GM18499 (cell line): ENCODE data around the gene KLK14.

ENCODE experiments used
- ATAC-seq: cut with Tn5 transposase; IDR thresholded peaks from one replicate; pipeline ENCODE4 v1.9.1; 2021; ENCODE audit warnings: moderate number of reproducible peaks; ENCODE audit not compliant: insufficient read depth, unreplicated experiment

The KLK14 gene, protein sequence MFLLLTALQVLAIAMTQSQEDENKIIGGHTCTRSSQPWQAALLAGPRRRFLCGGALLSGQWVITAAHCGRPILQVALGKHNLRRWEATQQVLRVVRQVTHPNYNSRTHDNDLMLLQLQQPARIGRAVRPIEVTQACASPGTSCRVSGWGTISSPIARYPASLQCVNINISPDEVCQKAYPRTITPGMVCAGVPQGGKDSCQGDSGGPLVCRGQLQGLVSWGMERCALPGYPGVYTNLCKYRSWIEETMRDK

DNA sequence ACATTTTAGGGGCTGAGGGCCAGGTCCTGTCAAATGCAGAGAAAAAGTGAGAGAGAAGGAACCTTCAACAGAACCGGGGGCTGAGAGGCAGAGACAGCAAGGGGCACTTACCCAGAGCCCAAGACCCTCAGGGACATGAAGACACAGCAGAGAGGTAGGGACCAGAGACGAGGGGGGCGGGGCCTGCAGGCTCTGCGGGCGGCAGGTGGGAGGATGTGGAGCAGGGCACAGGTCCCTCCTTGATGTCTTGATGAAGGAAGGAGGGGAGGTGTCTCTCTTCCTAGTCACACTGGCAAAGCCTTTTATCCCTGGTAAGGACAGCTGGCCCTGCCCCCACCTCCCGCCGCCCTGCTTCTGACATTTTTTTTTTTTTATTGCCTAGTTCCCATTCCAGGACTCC, at the start of gene KLK14:
Gene KLK14 (minus strand): TSS at position 277 of the 400 bp plus-strand sequence. CDS start 273 bp downstream, at position 4.
- ATAC-seq = no peak

GRCh38 chr19:51131780-51132680, 49.3 kb upstream of the KLK14 start:
- no peak for ATAC-seq

DNA sequence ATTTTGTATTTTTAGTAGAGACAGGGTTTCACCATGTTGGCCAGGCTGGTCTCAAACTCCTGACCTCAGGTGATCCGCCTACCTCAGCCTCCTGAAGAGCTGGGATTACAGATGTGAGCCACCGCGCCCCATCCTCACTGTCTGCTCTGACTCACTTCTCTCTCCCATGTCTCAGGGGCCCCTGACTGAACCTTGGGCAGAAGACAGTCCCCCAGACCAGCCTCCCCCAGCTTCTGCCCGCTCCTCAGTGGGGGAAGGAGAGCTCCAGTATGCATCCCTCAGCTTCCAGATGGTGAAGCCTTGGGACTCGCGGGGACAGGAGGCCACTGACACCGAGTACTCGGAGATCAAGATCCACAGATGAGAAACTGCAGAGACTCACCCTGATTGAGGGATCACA, 47.0 kb upstream of the KLK14 start:
- ATAC-seq = no peak

GRCh38 chr19:51128227-51128626, 45.5 kb upstream of the KLK14 start:
- no peak for ATAC-seq

- no peak for ATAC-seq
Measured at GRCh38 chr19:51127755-51128154, 45.1 kb upstream of the KLK14 start.

DNA sequence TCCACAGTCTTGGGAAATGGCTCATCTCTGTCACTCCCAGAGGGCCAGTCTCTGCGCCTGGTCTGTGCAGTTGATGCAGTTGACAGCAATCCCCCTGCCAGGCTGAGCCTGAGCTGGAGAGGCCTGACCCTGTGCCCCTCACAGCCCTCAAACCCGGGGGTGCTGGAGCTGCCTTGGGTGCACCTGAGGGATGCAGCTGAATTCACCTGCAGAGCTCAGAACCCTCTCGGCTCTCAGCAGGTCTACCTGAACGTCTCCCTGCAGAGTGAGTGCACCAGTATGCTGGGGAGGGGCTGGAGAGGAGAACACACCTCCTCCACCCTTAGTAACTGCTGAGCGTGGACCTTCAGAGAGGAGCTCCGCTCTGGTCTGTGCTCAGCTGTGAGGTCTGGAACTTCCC, 44.3 kb upstream of the KLK14 start:
- ATAC-seq = no peak

DNA sequence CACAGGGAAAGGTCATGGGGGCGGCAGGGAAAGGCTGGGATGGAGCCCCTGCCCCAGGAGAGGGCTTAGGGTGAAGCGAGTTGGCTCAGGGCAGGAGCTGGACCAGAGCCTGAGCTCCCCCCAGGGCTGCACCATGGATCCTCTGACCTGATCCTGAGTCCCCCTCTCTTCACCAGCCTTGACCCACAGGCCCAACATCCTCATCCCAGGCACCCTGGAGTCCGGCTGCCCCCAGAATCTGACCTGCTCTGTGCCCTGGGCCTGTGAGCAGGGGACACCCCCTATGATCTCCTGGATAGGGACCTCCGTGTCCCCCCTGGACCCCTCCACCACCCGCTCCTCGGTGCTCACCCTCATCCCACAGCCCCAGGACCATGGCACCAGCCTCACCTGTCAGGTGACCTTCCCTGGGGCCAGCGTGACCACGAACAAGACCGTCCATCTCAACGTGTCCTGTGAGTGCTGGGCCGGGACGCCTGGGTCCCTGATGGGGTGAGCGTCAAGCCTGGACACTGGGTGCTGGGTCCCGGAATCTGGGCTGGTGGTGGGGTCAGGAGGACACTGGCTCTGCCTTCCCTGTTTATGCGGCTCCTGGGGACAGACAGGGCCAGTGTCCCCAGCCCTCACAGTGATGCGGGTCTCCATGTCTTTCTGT, 42.9 kb upstream of the KLK14 start:
- ATAC-seq = no peak

GRCh38 chr19:51124729-51125128, 42.0 kb upstream of the KLK14 start, which contains the start of gene SIGLEC9:
TSS of gene SIGLEC9 (plus strand) at chr19:51124906. CDS start at chr19:51124975, 69 bp downstream.
- ATAC-seq = no peak

GRCh38 chr19:51124216-51124615, 41.5 kb upstream of the KLK14 start:
- no peak for ATAC-seq

- no peak for ATAC-seq
Measured at GRCh38 chr19:51123802-51124201, 41.1 kb upstream of the KLK14 start.

- no peak for ATAC-seq
Measured at GRCh38 chr19:51123381-51123800, 40.7 kb upstream of the KLK14 start.

DNA sequence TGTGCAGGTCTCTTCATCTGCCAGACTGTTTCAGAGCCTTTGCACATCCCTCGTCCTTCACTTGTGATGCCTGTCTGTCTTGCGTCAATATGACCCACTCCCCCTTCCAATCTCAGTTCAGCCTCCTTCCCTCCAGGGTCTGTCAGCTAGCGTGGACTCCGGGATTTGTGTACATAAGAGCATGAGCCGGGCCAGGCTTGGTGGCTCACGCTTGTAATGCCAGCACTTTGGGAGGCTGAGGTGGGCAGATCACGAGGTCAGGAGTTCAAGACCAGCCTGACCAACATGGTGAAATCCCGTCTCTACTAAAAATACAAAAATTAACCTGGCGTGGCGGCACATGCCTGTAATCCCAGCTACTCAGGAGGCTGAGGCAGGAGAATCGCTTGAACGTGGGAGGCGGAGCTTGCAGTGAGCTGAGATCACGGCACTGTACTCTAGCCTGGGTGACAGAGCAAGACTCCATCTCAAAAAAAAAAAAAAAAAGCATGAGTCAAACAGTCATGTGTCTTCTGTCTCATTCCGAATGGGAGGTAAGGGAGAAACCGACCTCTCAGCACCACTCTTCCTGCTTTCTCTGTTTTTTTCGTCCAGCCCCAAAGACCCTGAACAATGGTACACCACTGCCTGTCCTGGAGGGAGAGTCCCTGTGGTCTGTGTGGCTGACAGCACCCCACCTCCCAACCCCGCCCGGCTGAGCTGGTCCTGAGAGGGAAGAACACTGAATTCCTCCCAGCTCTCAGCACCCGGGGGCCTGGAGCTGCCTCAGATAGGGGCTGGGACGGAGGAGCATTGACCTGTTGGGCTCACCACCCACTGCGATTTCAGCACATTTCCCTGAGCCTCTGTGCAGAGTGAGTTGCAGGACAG, 39.7 kb upstream of the KLK14 start:
- ATAC-seq = no peak

DNA sequence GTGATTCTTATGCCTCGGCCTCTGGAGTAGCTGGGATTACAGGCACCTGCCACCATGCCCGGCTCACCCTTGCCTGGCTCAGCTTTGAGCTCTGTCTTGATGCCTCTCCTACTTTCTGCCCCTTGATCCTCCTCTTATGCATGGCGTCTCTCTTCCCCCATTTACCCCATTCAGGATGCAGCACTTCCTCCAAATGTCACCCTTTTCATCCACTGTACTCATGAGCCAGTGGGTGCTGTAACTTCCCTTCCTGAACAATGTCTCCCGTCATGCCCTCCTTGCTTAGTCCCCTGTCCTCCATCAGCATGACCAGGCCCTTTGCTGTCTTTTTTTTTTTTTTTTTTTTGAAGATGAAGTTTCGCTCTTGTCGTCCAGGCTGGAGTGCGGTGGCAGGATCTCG, 38.6 kb upstream of the KLK14 start:
- ATAC-seq = no peak

- no peak for ATAC-seq
Measured at GRCh38 chr19:51120160-51120559, 37.5 kb upstream of the KLK14 start.

DNA sequence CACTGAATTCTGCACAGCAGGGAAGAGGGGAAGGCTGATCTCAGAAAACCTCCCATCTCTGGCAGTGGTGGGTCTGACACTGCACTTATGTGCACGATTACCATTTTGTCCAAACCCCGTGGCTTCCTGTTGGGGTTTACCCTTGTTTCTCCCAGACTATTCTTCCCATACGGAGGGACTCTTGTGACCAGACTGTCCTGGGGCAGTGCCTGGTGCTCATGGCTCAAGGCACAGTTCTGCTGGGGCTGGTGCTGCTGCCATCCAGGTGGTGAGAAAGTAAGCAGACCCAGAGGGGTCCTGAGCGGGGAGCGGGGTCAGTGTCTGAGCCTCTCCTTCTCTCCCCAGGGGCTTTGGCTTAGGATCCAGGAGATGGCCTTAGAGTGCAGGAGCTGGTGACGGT, 36.9 kb upstream of the KLK14 start:
- no peak for ATAC-seq

DNA sequence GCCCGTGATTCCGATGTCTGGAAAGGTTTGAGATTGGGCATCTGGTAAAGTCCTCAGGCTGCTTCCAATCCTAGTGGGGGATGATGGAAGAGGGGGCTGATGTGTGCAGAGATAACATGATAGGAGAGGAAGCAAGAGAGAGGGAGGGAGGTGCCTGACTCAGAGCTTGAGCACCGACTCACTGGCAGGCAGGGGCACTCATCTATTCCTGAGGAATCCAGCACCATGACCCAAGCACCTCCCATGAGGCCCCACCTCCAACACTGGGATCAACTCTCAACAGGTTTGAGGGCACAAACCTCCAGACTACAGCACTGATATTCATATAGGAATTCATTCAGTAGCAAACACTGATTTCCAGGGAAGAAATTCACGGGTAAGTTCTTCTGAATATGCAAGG, 36.4 kb upstream of the KLK14 start:
- ATAC-seq = no peak

DNA sequence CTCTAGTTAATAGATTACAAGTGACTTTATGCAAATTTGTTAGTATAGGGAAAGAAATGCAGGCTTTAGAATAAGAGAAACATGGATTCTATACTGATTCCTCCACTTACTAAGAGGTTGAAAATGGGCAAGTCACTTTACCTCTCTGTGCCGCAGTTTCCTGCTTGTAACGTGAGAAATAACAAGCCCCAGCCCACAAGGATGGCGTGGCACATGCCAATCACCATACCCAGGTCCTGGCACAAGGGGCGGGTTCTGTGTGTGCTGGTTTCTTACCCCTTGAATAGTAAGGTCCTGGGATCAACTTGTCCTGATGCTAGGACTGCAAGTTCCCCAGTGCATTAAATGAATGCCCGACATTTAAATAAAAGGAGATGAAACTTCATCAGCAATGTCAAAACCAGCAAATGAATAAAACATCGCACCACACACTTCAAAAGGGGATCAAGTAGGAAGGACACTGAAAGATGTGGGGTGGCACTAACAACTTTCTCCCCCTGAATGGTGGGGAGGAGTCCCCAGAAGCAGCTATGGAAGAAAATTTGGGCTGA, 34.1 kb upstream of the KLK14 start:
- no peak for ATAC-seq

GRCh38 chr19:51114087-51114729, 31.5 kb upstream of the KLK14 start:
- no peak for ATAC-seq

DNA sequence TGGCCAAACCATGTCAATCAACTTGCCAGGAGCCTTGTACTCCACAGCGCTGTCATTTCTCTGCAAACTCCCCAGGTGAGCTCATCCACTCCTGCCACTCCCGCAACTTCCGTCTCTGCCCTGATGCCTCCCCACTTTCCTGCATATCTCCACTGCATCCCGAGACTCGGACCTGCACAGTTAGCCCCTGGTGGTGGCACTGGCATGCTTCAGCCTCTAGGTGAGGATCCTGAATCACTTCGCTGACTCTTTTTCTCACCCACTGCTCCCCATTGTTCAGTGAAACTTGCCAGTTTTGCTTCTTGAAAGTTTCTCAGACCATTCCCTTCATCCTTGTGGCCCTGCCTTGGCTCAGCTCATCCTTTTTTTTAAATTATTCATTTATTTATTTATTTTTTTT, 28.9 kb upstream of the KLK14 start:
- ATAC-seq = no peak

- no peak for ATAC-seq
Measured at GRCh38 chr19:51110666-51110971, 27.9 kb upstream of the KLK14 start.
